Esophagus squamous epithelium (tissue), 5 donors: ENCODE results near the gene CPE. TPM values are rescaled to one million over a fixed set of nuclear protein-coding genes. Genes with fewer than 3 reads are reported as not detected.

Source experiments
- DNase-seq: peaks from one replicate; lab custom pipeline; 2025; lab: John Stamatoyannopoulos, UW
- H3K27ac ChIP-seq, 4 donors: fragments of 200-600 bp; sonication (generic); one replicate each; pipeline ENCODE4 v1.5.1; 2016 to 2019; ENCODE audit warnings: mild to moderate bottlenecking in 1 of 4
- H3K27me3 ChIP-seq, 4 donors: fragments of 200-600 bp; sonication (generic); 1 replicate in 3 of 4; 2 replicates in 1 of 4; pipeline versions ENCODE4 v1.5.1 to v1.6.0; 2017 to 2021; ENCODE audit warnings: antibody characterized with exemption in 1 of 4
- H3K36me3 ChIP-seq, 3 donors: fragments of 200-600 bp; sonication (generic); one replicate each; pipeline ENCODE4 v1.5.1; 2016 to 2019
- H3K4me1 ChIP-seq, 3 donors: fragments of 200-600 bp; sonication (generic); one replicate each; pipeline ENCODE4 v1.5.1; 2017 to 2019
- H3K4me3 ChIP-seq, 4 donors: fragments of 200-600 bp; sonication (generic); 1 replicate in 3 of 4; 2 replicates in 1 of 4; pipeline ENCODE4 v1.5.1; 2016 to 2019; ENCODE audit warnings: mild to moderate bottlenecking in 2 of 4, moderate library complexity in 1 of 4
- H3K9me3 ChIP-seq, 3 donors: fragments of 200-600 bp; sonication (generic); one replicate each; pipeline ENCODE4 v1.5.1; 2016 to 2019
- POLR2A ChIP-seq, 4 donors: fragments of 450-650 bp; IDR thresholded peaks; one replicate each; pipeline ENCODE4 v1.6.1; 2017; ENCODE audit warnings: antibody characterized with exemption in 4 of 4, mild to moderate bottlenecking in 4 of 4, moderate library complexity in 3 of 4
- WGBS, 2 donors: methylation state at CpG; one replicate each; pipeline ENCODE4 v1.1.5; 2018; 5-methylcytosine and 5-hydroxymethylcytosine counted together
- intact Hi-C: fragments of 100-400 bp; cut with DNase I; formaldehyde crosslinking; loops from one replicate; pipeline ENCODE4 v1.15.0; 2022
- total RNA-seq, 4 donors: library from RNA; depleted of rRNA; stranded (reverse); fragments of >200 nt; gene quantifications; one replicate each; pipeline ENCODE4 v1.1.0, GENCODE V29; 2016
- TF ChIP-seq, protein P1 (sequence below), 6 experiments: fragments of 450-650 bp in 4 of 6; fragments of 200-600 bp in 2 of 6; sonication (generic) in 2 of 6; IDR thresholded peaks; one replicate each; pipeline ENCODE4 v1.5.1; 2016 to 2019; ENCODE audit warnings: antibody characterized with exemption in 6 of 6, mild to moderate bottlenecking in 4 of 6, moderate library complexity in 4 of 6
- donor health status: DM: yes; HTN: yes; CAD: no.

The CPE gene
- total RNA-seq, 4 donors from 2014 or later, result 6.6 to 50.4 (median 24.1) TPM

DNA sequence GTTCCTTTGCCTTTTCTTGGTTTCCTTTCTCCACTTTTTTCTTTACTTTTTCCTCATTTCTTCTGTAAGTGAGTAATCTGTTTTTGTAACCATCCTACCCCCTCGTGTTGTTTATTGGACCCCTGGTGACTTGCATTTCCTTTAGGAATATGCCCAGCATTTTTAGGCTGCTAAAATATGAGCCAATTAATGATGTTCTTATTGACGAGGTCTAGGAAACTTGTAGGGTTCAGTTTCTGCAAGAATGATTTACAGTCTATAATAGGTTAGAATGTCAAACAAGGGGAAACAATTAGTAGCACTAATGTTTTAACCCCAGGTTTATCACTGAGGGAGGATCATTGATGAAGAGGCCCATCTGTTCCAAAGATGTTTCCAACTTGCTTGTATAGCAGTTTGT lies 79.0 kb downstream of the CPE start:
- no peaks in the 10 kb centered on the region for H3K36me3 ChIP-seq
- H3K4me3 ChIP-seq, result no peak overlapping the region
- no peak for DNase-seq
- no peaks in the 10 kb centered on the region for H3K9me3 ChIP-seq
- H3K27me3 ChIP-seq, result no peaks in the 10 kb centered on the region
- intact Hi-C loops, result no loop called here
- TF ChIP-seq POLR2A (IDR thresholded peaks at IDR 0.05), result no peak
- TF ChIP-seq, protein P1, sequence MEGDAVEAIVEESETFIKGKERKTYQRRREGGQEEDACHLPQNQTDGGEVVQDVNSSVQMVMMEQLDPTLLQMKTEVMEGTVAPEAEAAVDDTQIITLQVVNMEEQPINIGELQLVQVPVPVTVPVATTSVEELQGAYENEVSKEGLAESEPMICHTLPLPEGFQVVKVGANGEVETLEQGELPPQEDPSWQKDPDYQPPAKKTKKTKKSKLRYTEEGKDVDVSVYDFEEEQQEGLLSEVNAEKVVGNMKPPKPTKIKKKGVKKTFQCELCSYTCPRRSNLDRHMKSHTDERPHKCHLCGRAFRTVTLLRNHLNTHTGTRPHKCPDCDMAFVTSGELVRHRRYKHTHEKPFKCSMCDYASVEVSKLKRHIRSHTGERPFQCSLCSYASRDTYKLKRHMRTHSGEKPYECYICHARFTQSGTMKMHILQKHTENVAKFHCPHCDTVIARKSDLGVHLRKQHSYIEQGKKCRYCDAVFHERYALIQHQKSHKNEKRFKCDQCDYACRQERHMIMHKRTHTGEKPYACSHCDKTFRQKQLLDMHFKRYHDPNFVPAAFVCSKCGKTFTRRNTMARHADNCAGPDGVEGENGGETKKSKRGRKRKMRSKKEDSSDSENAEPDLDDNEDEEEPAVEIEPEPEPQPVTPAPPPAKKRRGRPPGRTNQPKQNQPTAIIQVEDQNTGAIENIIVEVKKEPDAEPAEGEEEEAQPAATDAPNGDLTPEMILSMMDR (IDR thresholded peaks at IDR 0.05), result no peak
- no peak overlapping the region for H3K27ac ChIP-seq
- WGBS, 2 donors, result 34 to 35% methylated on average over 2 of the region's 2 CpGs
- peaks cover 0 to 9% (median 0%) of the 10 kb centered on the region in 3 donors for H3K4me1 ChIP-seq

GRCh38 chr4:165458471-165458870 lies 79.7 kb downstream of the CPE start:
- no peaks in the 10 kb centered on the region for H3K9me3 ChIP-seq
- no peak for DNase-seq
- TF ChIP-seq, protein P1 (IDR thresholded peaks at IDR 0.05), result no peak
- no peak for TF ChIP-seq POLR2A (IDR thresholded peaks at IDR 0.05)
- intact Hi-C loops, result no loop called here
- no peak overlapping the region for H3K4me3 ChIP-seq
- H3K4me1 ChIP-seq, result peaks cover 0 to 9% (median 0%) of the 10 kb centered on the region in 3 donors
- no peaks in the 10 kb centered on the region for H3K27me3 ChIP-seq
- no peak overlapping the region for H3K27ac ChIP-seq
- H3K36me3 ChIP-seq, result no peaks in the 10 kb centered on the region

GRCh38 chr4:165461159-165461821 lies 82.5 kb downstream of the CPE start:
- Histone ChIP-seq H3K36me3 (no peaks in the 10 kb centered on the region), H3K27me3 (no peaks in the 10 kb centered on the region), H3K27ac (no peak overlapping the region), H3K9me3 (no peaks in the 10 kb centered on the region), H3K4me1 (peaks cover 0 to 9% (median 0%) of the 10 kb centered on the region in 3 donors), H3K4me3 (peak overlapping the region in 1 of 4 donors; percentile 33)
- 60% methylated on average over 8 of the region's 8 CpGs for WGBS, 2 donors
- no peak for TF ChIP-seq POLR2A (IDR thresholded peaks at IDR 0.05)
- TF ChIP-seq, protein P1 (IDR thresholded peaks at IDR 0.05), result no peak
- intact Hi-C loops, result loop anchor here (5.0 to 10.0 kb wide), 2 partner anchors 96 to 329 kb away; no protein-coding TSS in a partner anchor
- no peak for DNase-seq

- H3K4me1 ChIP-seq, result peaks cover 0 to 9% (median 0%) of the 10 kb centered on the region in 3 donors
- no peak for DNase-seq
- TF ChIP-seq, protein P1 (IDR thresholded peaks at IDR 0.05), result no peak
- no peak for TF ChIP-seq POLR2A (IDR thresholded peaks at IDR 0.05)
- no peaks in the 10 kb centered on the region for H3K27me3 ChIP-seq
- H3K27ac ChIP-seq, result no peak overlapping the region
- WGBS, 2 donors, result 80 to 87% methylated on average over 3 of the region's 3 CpGs
- intact Hi-C loops, result loop anchor here (5.0 to 10.0 kb wide), 2 partner anchors 97 to 330 kb away; no protein-coding TSS in a partner anchor
- H3K4me3 ChIP-seq, result no peak overlapping the region
- no peaks in the 10 kb centered on the region for H3K9me3 ChIP-seq
- H3K36me3 ChIP-seq, result no peaks in the 10 kb centered on the region
Observed at GRCh38 chr4:165462009-165462408, 83.2 kb downstream of the CPE start.

DNA sequence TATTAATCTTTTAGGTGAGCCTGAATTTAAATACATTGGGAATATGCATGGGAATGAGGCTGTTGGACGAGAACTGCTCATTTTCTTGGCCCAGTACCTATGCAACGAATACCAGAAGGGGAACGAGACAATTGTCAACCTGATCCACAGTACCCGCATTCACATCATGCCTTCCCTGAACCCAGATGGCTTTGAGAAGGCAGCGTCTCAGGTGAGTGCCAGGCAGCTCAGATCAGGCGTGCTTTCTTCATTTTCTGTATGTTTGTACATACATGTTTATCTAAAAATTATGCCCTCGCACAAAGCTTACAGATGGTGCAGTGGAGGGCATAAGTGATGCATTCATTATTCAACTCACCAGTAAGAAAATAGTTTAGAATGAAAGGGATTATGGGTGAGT lies 85.6 kb downstream of the CPE start:
- Histone ChIP-seq H3K4me3 (no peak overlapping the region), H3K27me3 (no peaks in the 10 kb centered on the region), H3K4me1 (peaks cover 0 to 6% (median 0%) of the 10 kb centered on the region in 3 donors), H3K36me3 (peaks cover 0 to 7% (median 0%) of the 10 kb centered on the region in 3 donors), H3K9me3 (no peaks in the 10 kb centered on the region), H3K27ac (no peak overlapping the region)
- intact Hi-C loops, result loop anchor here (5.0 to 10.0 kb wide), 2 partner anchors 100 to 332 kb away; no protein-coding TSS in a partner anchor
- WGBS, 2 donors, result 56 to 65% methylated on average over 7 of the region's 7 CpGs
- no peak for TF ChIP-seq POLR2A (IDR thresholded peaks at IDR 0.05)
- TF ChIP-seq, protein P1 (IDR thresholded peaks at IDR 0.05), result no peak
- no peak for DNase-seq
